ENCODE measurements around the gene DNM1L. TPM values are rescaled to one million over a fixed set of nuclear protein-coding genes. Genes with fewer than 3 reads are reported as not detected.
"Not testable (repeated sequence)": the region's sequence is repeated elsewhere in the genome, so short reads cannot be mapped to it uniquely, and the experiment has no call there.

DNM1L gene
- total and polyA plus RNA-seq, 8 donors = 12.2 to 27.8 (median 16.4) TPM

GRCh38 chr12:32714772-32715171 is 35.7 kb downstream of the DNM1L start:
- no peak for TF ChIP-seq CTCF (IDR thresholded peaks at IDR 0.05)
- intact Hi-C loops (cut with DNase I) = no loop called here
- DNase-seq = no peak
- WGBS, 2 donors = 51 to 60% methylated on average over 4 of the region's 4 CpGs
- no peak overlapping the region for H3K27ac ChIP-seq
- FAIRE-seq = no peak
- peaks cover 0 to 13% (median 0%) of the 10 kb centered on the region in 3 donors for H3K36me3 ChIP-seq
- H3K9me3 ChIP-seq = no peaks in the 10 kb centered on the region
- ATAC-seq = no peak
- no peak overlapping the region for H3K4me3 ChIP-seq
- no peaks in the 10 kb centered on the region for H3K27me3 ChIP-seq
- no peaks in the 10 kb centered on the region for H3K4me1 ChIP-seq

GRCh38 chr12:32718926-32719325 is 39.8 kb downstream of the DNM1L start:
- Histone ChIP-seq H3K27ac (no peak overlapping the region), H3K4me3 (no peak overlapping the region), H3K4me1 (no peaks in the 10 kb centered on the region), H3K9me3 (no peaks in the 10 kb centered on the region), H3K27me3 (no peaks in the 10 kb centered on the region), H3K36me3 (no peaks in the 10 kb centered on the region)
- intact Hi-C loops (cut with DNase I) = no loop called here
- FAIRE-seq = no peak
- no peak for DNase-seq
- 96 to 98% methylated on average over 2 of the region's 2 CpGs for WGBS, 2 donors
- ATAC-seq = no peak
- TF ChIP-seq CTCF (IDR thresholded peaks at IDR 0.05) = no peak

GRCh38 chr12:32725308-32725707 is 46.2 kb downstream of the DNM1L start:
- H3K27ac ChIP-seq; FAIRE-seq; ATAC-seq; intact Hi-C loops (cut with DNase I); H3K9me3 ChIP-seq; H3K36me3 ChIP-seq; H3K4me1 ChIP-seq; DNase-seq; H3K4me3 ChIP-seq; H3K27me3 ChIP-seq: not testable (repeated sequence)
- 97 to 98% methylated on average over 3 of the region's 3 CpGs for WGBS, 2 donors

GRCh38 chr12:32726286-32726685 is 47.2 kb downstream of the DNM1L start:
- no peaks in the 10 kb centered on the region for H3K9me3 ChIP-seq
- peaks cover 0 to 9% (median 4%) of the 10 kb centered on the region in 3 donors for H3K36me3 ChIP-seq
- no peak for ATAC-seq
- H3K27me3 ChIP-seq = no peaks in the 10 kb centered on the region
- H3K27ac ChIP-seq = no peak overlapping the region
- DNase-seq = no peak
- no peak overlapping the region for H3K4me3 ChIP-seq
- WGBS, 2 donors = 89 to 93% methylated on average over 2 of the region's 2 CpGs
- intact Hi-C loops (cut with DNase I) = no loop called here
- TF ChIP-seq CTCF (IDR thresholded peaks at IDR 0.05) = no peak
- no peak for FAIRE-seq
- H3K4me1 ChIP-seq = no peaks in the 10 kb centered on the region

DNA sequence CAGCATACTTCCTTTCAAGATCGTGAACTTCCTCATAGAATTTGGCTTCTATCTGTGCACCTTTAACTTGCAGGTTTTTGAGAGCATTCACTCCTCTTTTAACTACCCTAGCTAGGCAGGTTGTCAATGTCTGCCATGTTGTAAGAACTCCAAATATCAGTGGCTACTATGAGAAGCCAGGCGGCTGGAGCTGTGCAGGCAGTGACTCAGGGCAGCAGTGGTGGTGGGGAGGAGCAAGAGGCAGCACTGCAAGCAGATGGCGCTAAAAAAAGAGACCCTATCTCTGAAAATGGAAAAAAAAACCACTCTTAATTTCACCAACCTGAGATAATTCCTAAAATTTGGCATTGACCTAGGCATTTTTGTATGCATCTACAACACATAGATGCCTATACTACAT is 48.1 kb downstream of the DNM1L start:
- FAIRE-seq (no peak), DNase-seq (no peak), ATAC-seq (no peak)
- H3K36me3 ChIP-seq = peaks cover 0 to 10% (median 6%) of the 10 kb centered on the region in 3 donors
- WGBS, 2 donors = 82 to 84% methylated on average over 3 of the region's 3 CpGs
- H3K4me3 ChIP-seq = no peak overlapping the region
- no peaks in the 10 kb centered on the region for H3K9me3 ChIP-seq
- TF ChIP-seq CTCF (IDR thresholded peaks at IDR 0.05) = no peak
- no peaks in the 10 kb centered on the region for H3K4me1 ChIP-seq
- no peak overlapping the region for H3K27ac ChIP-seq
- intact Hi-C loops (cut with DNase I) = no loop called here
- H3K27me3 ChIP-seq = no peaks in the 10 kb centered on the region

Measured in pancreas (tissue), 10 donors.